Effector CD4-positive, alpha-beta T cell (primary cell): ENCODE measurements around the gene ITPR3.
"Not testable (repeated sequence)": the region's sequence is repeated elsewhere in the genome, so short reads cannot be mapped to it uniquely, and the experiment has no call there.

Experiments
- DNase-seq: peaks from one replicate; pipeline ENCODE4 v3.0.0-alpha.2; 2020

The ITPR3 gene

DNA sequence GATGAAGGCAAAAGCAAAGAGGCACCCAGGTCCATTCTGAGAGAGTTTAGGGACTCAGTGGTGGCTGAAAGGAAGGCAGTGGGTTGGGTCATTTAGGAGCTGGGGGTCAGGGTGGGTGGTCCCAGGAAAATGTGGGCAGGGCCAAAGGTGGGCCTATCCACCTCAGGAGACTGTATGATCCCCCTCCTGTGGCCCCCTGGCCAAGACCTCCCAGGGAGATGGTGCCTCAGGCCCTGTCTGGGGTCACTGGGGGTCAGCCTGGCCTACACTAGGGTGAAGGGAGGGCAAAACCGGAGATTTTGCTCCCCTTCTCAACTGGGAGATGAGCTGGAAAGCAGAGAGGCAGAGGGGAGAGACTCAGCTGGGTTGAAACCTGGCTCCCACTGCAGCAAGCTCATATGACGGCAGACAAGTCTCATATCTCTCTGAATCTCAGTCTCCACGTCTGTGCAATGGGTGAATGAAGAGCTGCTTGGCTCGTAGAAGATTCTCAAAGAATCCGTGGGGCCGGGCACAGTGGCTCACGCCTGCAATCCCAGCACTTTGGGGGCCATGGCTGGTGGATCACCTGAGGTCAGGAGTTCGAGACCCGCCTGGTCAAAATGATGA lies 29.6 kb upstream of the ITPR3 start:
- no peak for DNase-seq

DNA sequence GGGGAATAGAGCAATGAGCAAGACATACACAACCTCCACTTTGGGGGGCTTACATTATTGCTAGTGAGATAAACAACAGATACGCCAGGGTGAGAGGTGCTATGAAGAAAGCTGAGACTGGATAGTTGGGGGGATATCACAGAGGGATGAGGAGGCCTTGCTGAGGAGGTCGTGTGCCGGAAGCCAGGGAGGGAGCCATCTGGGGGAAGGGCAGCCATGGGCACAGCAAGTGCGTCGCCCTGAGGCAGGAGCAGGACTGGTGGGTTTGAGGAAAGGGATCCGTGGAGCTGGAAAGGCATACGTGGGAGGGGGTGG lies 28.9 kb upstream of the ITPR3 start:
- no peak for DNase-seq

DNA sequence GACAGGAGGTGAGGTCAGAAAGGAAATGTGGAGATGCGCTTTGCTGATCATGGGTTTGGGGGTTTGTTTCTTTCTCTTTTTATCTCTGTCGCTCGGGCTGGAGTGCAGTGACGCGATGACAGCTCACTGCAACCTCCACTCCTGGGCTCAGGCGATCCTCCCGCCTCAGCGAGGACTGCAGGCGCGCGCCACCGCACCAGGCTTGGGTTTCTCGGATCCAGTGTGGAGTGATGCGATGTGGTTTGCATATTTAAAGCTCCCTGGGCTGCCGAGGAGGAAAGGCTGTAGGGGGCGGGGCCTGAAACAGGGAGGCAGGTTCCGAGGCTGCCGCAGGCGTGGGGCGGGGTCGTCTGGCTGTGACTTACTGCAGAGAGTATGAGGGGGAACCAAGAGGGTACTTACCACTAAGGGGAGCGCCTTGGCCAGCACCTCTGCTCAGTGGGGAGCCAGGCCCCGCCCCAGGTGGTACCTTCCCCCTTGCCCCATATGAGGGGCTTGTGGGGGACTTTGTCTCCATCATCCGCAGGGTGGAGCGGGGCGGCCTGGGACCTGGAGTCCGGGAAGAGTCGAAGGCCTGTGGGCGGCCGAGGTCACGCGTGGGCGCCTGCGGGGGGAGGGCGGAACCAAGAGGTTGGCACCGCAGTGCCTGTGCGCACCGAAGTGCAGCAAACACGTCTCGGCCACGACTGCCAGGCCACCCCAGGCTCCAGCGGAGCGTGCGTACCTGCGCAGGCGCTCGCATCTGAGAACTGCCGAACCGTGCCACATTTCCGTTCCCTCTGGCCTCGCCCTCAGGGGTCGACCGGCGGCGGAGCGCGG lies 28.3 kb upstream of the ITPR3 start:
- DNase-seq, result no peak

DNA sequence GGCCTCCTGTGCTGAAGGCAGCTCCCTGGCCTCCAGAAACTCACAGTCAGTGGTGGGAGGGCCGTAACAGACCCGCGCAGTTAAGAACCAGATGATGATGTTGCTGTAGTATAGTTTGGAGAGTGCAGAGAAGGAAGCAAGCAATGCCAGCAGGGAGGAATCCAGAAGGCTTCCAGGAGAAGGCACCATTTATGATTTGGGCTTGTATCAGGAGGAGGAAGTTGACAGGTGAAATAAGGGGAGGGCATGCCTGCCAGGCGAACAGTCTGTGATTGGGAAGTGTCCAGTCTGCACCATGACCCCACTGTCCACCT lies 27.8 kb upstream of the ITPR3 start:
- no peak for DNase-seq

DNA sequence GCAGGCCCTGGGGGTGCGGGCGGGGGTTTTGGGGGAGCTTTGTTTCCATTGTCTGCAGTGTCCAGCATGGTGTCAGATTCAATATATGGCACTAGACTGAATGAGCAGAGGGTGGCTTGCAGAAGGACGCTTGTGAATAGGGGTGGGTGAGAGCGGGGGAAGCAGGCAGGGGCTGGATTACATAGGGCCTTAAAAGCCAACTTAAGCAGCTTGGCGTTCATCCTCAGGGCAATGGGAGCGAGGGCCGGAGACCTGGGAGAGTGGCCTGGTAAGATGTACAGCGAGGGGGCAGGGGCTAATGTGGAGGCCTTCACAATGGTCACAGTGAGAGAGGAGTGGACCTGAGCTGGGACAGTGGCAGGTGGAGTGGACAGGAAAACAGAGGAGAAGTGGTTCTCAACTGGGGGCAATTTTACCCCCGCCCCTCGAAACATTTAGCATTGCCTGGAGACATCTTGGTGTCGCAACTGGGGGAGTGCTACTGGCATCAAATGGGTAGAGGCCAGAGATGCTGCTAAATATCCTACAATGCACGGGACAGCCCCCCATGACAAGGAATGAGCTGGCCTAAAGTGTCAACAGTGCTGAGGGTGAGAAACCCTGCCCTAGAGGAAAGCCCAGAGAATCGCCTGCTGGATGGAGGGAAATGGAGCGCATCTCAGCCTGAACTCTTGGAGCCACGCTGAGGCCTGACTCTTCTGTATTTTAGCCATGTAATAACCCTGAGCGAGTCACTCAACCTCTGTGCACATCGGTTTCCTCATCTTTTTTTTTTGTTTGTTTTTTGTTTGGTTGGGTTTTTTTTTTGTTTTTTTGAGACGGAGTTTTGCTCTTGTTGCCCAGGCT lies 25.9 kb upstream of the ITPR3 start:
- no peak for DNase-seq

DNA sequence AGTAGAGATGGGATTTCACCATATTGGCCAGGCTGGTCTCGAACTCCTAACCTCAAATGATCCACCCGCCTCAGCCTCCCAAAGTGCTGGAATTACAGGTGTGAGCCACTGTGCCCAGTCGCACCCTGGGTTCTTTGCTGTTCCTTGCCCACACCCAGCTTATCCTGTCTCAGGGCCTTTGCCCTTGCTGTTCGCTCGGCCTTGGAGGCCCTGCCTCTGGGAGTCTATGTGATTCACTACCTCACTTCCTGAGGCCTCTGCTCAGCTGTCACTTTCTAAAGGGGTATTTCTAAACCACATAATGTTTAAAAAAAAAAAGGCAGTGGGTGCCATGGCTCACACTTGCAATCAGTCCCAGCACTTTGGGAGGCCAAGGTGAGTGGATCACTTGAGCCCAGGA lies 24.2 kb upstream of the ITPR3 start:
- not testable (repeated sequence) for DNase-seq

DNA sequence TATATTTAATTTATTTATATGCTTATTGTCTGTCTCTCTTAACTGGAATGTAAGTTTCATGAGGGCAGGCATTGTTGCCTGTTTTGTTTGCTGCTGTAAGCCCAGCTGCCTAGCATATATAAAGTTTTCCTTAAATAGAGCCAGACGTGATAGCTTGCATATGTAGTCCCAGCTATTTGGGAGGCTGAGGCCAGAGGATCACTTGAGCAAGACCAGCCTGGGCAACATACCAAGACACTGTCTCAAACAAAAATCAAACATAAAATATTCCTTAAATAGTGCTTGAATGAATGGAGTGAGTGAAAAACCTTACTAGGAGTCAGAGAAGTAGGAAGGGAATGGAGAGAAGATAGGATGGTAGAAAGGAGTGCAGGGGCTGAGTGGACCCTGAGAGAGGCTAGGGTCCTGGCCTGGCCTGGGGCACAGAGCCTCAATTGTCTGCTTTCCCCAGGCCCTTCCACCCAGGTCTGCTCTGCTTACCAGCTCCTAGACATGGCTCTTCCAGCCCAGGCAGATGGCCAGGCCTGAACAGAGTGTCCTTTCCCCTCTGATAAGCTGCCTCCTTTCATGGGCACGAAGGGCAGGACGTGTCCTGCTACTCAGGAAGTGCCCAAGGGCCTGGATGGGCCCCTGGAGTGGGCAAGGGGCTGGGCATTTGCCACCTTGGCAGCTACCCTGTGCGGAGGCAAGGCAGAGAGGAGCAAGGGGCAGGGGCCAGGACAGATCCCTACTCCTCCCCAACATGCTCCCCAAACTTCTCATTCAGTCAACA lies 23.4 kb upstream of the ITPR3 start:
- DNase-seq, result no peak

DNA sequence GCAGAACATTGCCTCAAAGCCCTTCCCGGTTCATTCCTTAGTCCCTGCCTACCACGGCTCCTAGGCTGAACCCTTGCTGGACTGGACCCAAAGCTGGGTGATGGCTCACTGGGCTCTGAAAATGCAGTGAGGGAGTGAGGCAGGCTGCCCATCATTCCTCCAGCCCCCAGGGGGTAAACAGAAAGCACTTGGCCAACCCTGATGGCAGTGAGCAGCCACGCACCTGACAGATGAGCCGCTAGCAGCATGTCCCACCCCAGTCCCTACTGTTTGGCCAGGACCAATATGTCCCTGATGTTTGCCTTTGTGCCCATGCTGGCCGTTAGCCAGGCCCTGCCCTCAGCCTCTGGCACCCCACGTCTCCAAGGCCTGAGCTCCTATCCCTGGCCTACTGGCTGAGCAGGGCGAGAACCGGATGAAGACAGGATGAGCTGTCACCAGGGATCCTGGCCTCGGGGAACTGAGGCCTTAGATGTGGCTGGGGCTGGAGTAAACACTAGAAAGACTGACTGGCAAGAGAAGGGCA lies 21.6 kb upstream of the ITPR3 start:
- no peak for DNase-seq

DNA sequence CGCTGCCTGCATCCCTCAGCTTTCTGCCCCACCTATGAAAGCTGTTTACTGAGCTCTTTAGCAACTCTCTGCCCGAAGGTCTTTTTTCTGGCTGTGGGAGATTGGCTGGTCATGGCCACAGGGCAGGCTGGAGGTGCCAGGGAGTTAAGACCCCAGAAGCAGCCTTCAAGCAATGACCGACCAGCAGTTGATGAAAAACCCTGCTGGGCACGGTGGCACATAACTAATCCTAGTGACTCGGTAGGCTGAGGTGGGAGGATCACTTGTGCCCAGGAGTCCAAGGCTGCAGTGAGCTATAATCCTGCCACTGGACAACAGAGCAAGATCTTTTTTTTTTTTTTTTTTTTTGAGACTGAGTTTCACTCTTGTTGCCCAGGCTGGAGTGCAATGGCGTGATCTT lies 20.4 kb upstream of the ITPR3 start:
- no peak for DNase-seq

DNA sequence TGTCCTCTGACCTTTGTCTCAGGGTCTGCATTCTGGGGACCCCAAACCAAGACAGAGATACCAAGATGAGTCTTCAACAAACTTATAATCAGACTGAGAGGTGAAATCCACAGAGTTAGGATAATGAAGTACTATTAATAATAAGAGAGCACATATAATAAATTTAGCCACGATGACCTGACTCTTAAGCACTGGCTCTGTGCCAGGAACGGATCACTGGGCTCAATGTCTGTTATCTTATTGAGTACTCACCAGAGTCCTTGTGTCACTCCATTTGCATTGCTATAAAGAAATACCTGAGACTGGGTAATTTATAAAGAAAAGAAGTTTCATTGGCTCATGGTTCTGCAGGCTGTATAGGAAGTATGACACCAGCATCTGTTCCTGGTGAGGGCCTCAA lies 18.9 kb upstream of the ITPR3 start:
- no peak for DNase-seq

DNA sequence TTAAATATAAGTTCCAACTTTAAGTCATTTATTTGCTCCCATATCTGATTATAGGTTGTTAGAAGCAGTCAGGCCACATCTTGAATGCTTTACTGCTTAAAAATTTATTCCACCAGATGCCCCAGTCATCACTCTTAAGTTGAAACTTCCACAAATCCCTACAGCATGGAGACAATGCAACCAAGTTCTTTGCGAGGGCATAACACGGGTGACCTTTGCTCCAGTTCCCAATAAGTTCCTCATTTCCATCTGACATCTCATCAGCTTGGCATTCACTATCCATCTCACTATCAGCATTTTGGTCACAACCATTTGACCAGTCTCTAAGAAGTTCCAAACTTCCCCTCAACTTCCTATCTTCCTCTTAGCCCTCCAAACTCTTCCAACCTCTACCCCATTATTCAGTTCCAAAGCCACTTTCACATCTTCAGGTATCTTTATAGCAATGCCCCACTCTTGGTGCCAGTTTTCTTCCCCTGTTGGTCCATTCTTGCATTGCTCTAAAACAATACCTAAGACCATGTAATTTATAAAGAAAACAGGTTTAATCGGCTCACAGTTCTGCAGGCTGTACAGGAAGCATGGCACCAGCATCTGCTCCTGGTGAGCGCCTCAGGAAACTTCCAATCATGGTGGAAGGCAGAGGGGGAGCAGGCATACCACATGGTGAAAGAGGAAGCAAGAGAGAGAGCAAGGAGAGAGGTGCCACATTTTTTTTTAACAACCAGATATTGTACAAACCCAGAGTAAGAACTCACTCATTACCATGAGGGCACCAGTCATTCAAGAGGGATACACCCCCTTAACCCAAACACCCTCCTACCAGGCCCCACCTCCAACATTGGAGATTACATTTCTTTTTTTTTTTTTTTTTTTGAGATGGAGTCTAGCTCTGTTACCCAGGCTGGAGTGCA lies 15.9 kb upstream of the ITPR3 start:
- no peak for DNase-seq

DNA sequence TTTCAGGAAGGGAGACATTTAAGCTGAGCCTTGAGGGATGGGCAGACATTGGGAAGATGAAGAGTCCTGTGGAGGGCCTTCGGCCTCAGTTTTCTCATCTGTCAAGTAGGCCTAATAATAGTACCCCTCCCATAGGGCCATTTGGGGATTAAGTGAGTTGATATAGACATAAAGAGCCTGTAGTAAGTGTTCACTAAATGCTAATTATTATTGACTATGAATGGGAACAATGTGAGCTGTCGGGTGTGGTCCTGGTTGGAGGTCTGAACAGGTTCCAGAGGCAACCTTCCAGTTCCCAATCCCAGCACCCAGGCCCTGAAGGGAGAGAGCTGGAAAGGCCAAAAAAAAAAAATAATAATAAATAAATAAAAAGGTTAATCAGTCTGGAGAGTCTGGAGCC lies 14.5 kb upstream of the ITPR3 start:
- DNase-seq, result no peak

DNA sequence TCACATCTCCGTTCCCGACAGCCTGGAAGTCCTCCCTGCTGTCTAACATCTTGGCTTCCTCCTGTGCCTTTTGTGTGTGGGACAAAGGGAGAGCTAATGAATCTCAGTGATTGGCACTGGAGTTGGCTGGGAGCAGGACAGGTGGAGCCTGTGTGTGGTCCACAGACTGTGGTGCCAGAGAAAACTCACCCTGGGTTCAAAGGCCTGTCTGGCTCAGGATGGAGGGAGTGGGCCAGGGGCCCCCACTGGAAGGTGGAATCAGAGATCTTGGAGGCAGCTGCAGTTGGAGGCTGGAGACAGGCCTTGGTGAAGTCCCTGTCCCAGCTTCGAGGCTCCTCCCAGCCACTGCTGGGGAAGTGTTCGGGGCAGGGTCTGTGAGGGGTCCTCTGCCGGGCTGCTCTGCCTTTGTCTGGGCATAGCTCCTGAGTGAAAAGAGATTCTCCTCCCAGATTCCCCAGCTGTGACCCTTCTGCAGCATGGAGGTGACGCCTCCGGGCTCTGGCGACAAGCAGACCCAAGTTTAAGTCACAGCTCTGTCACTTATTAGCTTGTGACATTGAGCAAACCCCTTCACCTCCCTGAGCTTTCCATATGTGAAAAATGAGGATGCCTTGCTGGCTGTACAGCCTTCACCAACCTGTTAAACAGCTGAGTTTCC lies 13.9 kb upstream of the ITPR3 start:
- DNase-seq, result no peak

DNA sequence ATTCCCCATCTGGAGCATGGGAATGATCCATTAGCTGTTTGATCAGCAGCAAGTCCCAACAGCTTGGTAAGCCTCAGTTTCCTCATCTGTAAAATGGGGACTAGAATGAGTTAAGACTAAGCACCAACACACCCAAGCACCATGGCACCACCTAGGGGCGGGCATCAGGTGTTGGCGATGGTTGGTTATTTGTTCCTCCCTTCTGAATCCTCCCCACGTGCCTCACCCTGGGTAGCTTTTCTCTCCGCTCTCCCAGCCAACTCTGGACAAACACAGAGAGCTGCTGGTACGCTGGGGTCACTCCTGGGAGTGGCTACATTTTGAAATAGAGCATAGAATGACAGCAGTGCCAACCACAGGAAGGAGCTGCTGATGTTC lies 13.3 kb upstream of the ITPR3 start:
- no peak for DNase-seq

DNA sequence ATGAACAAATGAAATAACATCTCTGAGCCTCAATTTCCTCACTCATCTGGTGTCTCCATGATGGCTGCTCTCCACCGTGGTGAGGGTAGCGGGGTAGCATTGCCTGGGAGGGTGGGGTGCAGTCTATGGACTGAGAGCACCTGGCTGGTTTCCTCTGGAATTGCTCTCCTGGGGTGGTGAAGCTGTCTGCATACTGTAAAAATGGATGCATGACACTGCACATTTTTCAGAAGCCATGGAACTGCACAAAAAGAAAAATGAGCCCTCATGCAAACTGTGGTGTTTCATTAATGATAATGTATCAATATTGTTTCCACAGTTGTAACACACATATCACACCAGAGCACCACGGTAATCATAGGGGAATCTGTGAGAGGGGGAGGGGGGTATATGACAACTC lies 12.1 kb upstream of the ITPR3 start:
- DNase-seq, result no peak

DNA sequence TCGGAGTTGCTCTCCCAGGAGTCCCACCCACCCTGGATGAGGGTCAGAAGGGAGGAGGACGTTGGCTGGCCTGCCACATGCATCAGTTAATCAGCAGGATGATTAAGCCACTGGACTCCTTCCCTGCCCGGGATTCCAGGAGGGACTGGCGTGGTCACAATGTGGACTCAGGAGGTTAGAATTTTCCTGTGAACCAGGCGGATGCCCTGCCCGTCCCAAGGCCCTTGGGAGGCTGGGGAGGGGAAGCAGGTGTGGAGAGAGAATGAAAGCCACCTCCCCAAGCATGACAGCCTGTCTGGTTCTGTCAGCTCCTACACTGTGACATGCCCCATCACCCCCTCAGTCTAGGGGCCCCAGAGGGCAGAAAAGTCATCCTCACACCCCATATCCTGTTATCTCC lies 11.6 kb upstream of the ITPR3 start:
- DNase-seq, result no peak

DNA sequence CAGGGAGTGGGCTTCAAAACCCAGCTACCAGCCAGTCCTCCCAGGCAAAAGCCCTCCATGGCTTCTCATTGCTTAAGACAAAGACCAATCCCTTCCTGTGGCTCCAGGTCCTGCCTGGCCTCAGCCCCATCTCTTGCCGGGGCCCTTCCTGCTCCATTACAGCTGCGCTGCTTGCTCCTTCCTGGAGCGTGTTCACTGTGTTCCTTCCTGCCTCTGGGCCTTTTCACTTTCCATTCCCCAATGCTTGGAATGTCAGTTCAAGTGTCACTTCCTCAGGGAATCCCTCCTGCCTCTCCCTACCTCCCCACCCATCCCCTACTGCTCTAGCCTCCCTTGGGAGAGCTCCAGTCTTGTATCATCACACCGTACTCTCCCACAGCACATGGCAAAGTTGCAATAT lies 11.1 kb upstream of the ITPR3 start:
- DNase-seq, result no peak

DNA sequence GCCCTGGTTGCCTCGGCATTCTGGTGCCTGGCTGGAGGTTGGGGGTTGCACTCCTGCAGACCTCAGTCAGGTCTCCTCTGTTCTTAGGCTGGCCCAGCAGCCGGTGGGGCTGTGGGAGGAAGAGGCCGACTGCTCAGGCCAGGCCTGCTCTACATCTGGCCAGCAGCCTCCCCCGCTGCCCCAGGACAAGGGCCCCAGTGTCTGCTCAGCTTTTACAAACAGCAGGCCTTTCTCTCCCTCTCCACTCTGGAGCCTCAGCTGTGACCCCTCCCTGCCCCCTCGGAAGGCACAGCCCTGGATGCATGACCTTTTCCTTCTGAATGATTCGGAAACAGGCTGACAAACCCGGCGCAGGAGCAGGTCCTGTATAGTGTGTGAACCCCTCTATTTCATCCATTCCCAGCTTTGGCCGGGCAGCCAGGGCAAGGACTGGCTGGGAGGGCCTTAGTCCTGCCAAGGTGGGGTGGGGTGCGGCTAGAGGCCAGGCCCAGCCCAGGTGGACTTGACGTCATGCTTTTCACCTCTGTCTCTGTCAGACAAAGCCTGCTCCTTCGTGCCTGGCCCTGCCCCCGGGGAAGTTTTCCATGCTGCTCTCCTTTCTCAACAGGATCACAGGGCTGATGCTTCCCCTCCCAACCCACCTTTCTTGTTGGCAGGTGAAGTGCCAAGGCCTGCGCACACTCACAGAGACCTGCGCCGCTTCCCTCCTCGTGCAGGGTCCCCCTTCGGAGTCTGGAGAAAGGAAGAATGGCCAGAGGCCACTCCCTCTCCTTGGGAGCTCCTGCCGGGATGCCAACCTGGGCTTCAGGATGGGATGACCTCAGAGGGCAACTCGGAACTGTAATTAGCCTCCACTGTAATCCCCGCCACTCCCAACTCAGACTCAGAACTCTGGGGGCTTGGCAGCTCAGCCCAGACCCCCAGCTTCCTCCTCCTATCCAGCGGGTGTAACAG lies 10.1 kb upstream of the ITPR3 start:
- DNase-seq, result no peak

DNA sequence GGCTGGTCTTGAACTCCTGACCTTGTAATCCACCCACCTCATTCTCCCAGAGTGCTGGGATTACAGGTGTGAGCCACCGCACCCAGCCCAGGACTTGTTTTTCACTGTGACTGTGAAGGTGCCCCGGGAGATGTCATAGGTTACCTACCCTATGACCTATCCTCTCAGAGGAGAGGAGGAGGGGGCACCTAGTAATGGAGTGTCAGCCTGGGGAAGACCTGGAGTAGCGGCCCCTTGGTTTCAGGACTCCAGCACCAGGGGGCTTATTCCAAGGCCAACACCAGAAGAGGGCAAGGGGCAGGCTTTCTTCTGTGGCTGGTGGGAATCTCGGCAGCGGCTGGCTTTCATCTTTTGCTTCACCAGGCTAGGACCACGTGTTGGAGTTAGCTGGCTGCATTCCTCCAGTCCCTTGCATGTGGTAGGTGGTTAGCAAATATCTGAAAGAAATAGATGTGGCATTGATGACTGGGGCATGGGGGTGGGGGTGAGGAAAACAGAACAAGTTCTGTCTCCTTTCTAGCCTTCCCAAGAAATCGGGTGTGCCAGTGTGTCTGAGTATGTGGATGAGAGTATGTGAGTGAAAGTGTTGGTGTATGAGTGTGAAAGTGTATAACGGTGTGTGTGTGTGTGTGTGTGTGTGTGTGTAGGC lies 7.9 kb upstream of the ITPR3 start:
- DNase-seq, result no peak

DNA sequence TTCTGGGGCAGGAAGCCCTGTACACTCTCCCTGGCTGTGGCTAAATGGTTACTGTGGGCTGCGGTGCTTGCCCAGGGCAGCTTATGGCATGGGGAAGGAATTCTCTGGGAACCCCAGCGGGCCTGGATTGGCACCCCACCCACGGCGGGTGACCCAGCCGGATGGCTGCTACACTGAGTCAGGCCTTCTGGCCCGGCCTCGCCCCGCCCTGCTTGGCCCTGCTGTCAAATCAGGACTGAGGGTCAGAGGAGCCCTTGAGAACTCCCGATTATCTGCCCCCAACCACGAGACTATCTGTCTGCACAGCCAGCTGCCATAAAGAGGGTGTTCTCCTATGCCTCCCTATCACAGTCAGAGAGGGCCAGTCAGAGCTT lies 7.3 kb upstream of the ITPR3 start:
- DNase-seq, result no peak
